Astrocyte of the cerebellum (primary cell): ENCODE measurements around the gene NFE2L3.
"Not testable (repeated sequence)": the region's sequence is repeated elsewhere in the genome, so short reads cannot be mapped to it uniquely, and the experiment has no call there.

Experiments
- DNase-seq: peaks from one replicate; pipeline ENCODE4 v3.0.0-alpha.2; 2011; ENCODE audit warnings: low read depth
- H3K4me3 ChIP-seq: 2 replicates; pipeline ENCODE4 v1.5.1; 2011; ENCODE audit warnings: mild to moderate bottlenecking, low read depth, low read length, moderate library complexity
- CTCF ChIP-seq: IDR thresholded peaks from 2 replicates; pipeline ENCODE4 v1.5.1; 2012; ENCODE audit warnings: low read length, low read depth, moderate library complexity, mild to moderate bottlenecking; ENCODE audit errors: missing control alignments
- in situ Hi-C: cut with HindIII; loops from 2 replicates; pipeline ENCODE4 v1.10.0; 2017; ENCODE audit warnings: low sequenced_read_pairs

NFE2L3 gene

GRCh38 chr7:26117142-26117807 lies 34.7 kb upstream of the NFE2L3 start:
- DNase-seq, result no peak
- TF ChIP-seq CTCF, result no peak
- H3K4me3 ChIP-seq, result no peak overlapping the region
- in situ Hi-C loops, result no loop called here

GRCh38 chr7:26117970-26118369 lies 34.0 kb upstream of the NFE2L3 start:
- no peak for DNase-seq
- in situ Hi-C loops, result no loop called here
- H3K4me3 ChIP-seq, result no peak overlapping the region
- TF ChIP-seq CTCF, result no peak

- no peak for DNase-seq
- H3K4me3 ChIP-seq, result no peak overlapping the region
- no peak for TF ChIP-seq CTCF
- in situ Hi-C loops, result no loop called here
Observed at GRCh38 chr7:26122745-26123144, 29.3 kb upstream of the NFE2L3 start.

- in situ Hi-C loops, DNase-seq, H3K4me3 ChIP-seq: not testable (repeated sequence)
Observed at GRCh38 chr7:26124775-26125174, 27.2 kb upstream of the NFE2L3 start.

- no peak for DNase-seq
- in situ Hi-C loops, result no loop called here
- no peak overlapping the region for H3K4me3 ChIP-seq
- no peak for TF ChIP-seq CTCF
Observed at GRCh38 chr7:26127411-26127810, 24.6 kb upstream of the NFE2L3 start.

GRCh38 chr7:26131056-26131589 lies 20.9 kb upstream of the NFE2L3 start:
- in situ Hi-C loops, result loop anchor here (5.0 kb wide), 1 partner anchor 41 kb away; no protein-coding TSS in a partner anchor

More at GRCh38 chr7:26131056-26131589, 20.9 kb upstream of the NFE2L3 start:
- TF ChIP-seq CTCF, result no peak
- H3K4me3 ChIP-seq, result no peak overlapping the region
- DNase-seq, result no peak
